Activated B cell treated with CpG ODN at 0.5 μM for 24 hours (primary cell): ENCODE measurements around the gene ZSWIM6. TPM values are rescaled to one million over a fixed set of nuclear protein-coding genes. Genes with fewer than 3 reads are reported as not detected.

Experiments used
- ATAC-seq: fragments of 200-7000 bp; cut with Tn5 transposase; one replicate; pipeline ENCODE4 v1.10.0; 2021; ENCODE audit warnings: low read depth, mild to moderate bottlenecking, moderate library complexity
- CTCF ChIA-PET: fragments of 350-600 bp; sonication (Branson Sonifier 250); formaldehyde crosslinking; loops from one replicate; lab custom pipeline; 2021; ENCODE audit warnings: antibody characterized with exemption; lab: Charles Lee
- POLR2A ChIA-PET: fragments of 350-600 bp; sonication (Branson Sonifier 250); formaldehyde crosslinking; loops from one replicate; lab custom pipeline; 2021; ENCODE audit warnings: antibody characterized with exemption; lab: Charles Lee
- DNase-seq: peaks from one replicate; pipeline ENCODE4 v3.0.0; 2022
- H3K27ac Mint-ChIP-seq: one replicate; pipeline ENCODE4 v1.8.0; 2020; ENCODE audit warnings: mixed read lengths
- H3K27me3 Mint-ChIP-seq: one replicate; pipeline ENCODE4 v1.8.0; 2021; ENCODE audit warnings: mixed read lengths
- H3K36me3 Mint-ChIP-seq: one replicate; pipeline ENCODE4 v1.8.0; 2021; ENCODE audit warnings: low read depth, mixed read lengths
- H3K4me1 Mint-ChIP-seq: one replicate; pipeline ENCODE4 v1.8.0; 2021; ENCODE audit warnings: mixed read lengths
- H3K4me3 Mint-ChIP-seq: one replicate; pipeline ENCODE4 v1.8.0; 2020; ENCODE audit warnings: mild to moderate bottlenecking, mixed read lengths
- H3K9me3 Mint-ChIP-seq: one replicate; pipeline ENCODE4 v1.8.0; 2020; ENCODE audit warnings: mixed read lengths
- intact Hi-C: fragments of 100-400 bp; cut with micrococcal nuclease; formaldehyde crosslinking; loops from one replicate; pipeline ENCODE4 v1.15.1; 2024
- total RNA-seq: library from RNA; stranded (reverse); gene quantifications from 2 replicates; pipeline ENCODE4 v1.2.3, GENCODE V29; 2022
- TF ChIP-seq, protein P1 (sequence below): fragments of 200-600 bp; IDR thresholded peaks from one replicate; pipeline ENCODE4 v1.8.0; 2022; ENCODE audit warnings: antibody characterized with exemption, mild to moderate bottlenecking

ZSWIM6 gene
- total RNA-seq, 1 donor from 2014 or later, result 8.5 TPM

DNA sequence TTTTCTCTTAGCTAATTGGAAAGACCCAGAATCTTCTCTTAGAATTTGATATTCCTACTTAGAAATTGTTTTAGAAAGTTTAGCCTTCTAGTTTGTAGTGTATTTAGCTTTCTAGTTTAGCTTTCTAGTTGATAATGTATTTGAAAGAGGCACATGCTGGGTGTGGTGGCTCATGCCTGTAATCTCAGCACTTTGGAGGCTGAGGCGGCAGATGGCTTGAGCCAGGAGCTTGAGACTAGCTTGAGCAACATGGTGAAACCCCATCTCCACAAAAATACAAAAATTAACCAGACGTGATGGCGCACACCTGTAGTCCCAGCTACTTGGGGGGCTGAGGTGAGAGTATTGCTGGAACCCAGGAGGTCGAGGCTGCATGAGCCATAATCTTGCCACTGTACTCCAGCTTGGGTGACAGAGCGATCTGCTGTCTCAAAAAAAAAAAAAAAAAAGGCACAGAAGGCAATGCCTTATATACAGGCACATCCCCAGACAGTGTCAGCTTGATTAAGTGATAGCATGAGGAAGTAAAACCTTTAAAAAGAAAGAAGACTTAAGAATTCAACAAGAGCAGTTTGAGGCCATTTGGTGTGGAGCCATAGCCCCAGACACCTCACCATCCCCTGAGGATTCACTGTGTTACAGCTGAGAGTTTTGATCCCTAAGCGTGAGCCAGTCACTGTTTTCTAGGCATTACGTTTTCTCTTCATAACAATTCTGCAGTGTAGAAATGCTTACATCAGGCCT lies 34.6 kb downstream of the ZSWIM6 start:
- ChIA-PET POLR2A (no interaction called here), CTCF (no interaction called here)
- no peaks in the 10 kb centered on the region for H3K9me3 Mint-ChIP-seq
- no peaks in the 10 kb centered on the region for H3K27me3 Mint-ChIP-seq
- H3K4me3 Mint-ChIP-seq, result no peak overlapping the region
- DNase-seq (no peak), ATAC-seq (peak; percentile 42)
- TF ChIP-seq, protein P1, sequence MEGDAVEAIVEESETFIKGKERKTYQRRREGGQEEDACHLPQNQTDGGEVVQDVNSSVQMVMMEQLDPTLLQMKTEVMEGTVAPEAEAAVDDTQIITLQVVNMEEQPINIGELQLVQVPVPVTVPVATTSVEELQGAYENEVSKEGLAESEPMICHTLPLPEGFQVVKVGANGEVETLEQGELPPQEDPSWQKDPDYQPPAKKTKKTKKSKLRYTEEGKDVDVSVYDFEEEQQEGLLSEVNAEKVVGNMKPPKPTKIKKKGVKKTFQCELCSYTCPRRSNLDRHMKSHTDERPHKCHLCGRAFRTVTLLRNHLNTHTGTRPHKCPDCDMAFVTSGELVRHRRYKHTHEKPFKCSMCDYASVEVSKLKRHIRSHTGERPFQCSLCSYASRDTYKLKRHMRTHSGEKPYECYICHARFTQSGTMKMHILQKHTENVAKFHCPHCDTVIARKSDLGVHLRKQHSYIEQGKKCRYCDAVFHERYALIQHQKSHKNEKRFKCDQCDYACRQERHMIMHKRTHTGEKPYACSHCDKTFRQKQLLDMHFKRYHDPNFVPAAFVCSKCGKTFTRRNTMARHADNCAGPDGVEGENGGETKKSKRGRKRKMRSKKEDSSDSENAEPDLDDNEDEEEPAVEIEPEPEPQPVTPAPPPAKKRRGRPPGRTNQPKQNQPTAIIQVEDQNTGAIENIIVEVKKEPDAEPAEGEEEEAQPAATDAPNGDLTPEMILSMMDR, result no peak
- H3K27ac Mint-ChIP-seq, result no peak overlapping the region
- peaks cover 22% of the 10 kb centered on the region for H3K4me1 Mint-ChIP-seq
- peaks cover 7% of the 10 kb centered on the region for H3K36me3 Mint-ChIP-seq
- intact Hi-C loops, result no loop called here

DNA sequence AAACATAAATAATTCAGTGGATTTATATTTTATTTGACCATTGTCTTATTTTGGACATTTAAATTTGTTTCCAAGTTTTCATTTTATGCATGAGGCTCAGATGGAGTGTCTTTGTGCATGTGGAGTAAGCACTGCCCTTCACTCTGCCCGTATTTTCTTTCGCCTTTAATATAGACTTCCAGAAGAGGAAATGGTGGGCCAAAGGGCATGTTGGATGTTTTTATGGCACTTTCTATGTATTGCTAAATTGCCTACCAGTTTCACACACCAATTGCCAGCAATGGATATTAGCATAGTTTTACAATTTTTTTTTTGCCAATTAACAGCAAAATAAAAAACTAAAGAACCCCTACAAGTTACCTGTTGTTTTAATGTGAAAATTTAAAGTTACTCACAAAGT lies 38.4 kb downstream of the ZSWIM6 start:
- TF ChIP-seq, protein P1, result no peak
- no peak for ATAC-seq
- ChIA-PET POLR2A (no interaction called here), CTCF (no interaction called here)
- H3K27me3 Mint-ChIP-seq, result no peaks in the 10 kb centered on the region
- no peaks in the 10 kb centered on the region for H3K9me3 Mint-ChIP-seq
- peaks cover 19% of the 10 kb centered on the region for H3K4me1 Mint-ChIP-seq
- no peak overlapping the region for H3K27ac Mint-ChIP-seq
- intact Hi-C loops, result no loop called here
- peaks cover 10% of the 10 kb centered on the region for H3K36me3 Mint-ChIP-seq
- no peak for DNase-seq
- H3K4me3 Mint-ChIP-seq, result no peak overlapping the region

DNA sequence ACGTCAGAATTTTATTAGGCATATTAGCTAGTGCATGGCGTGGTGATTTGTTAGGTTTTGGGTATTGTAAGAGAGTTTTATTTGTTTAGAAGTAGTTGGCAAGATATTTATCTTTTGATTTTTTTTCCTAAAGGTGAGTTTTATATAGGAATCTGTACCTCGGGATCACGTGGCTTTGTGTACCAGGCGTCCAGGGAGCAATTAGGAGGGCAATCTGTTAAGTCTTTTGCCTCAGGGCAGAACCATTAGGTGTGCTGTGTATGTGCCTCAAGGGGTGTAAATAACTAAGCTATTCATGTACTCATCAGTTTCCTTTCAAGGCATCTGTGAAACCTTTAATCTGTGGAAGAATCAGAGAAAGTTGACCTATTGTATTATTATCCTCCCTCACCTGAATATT lies 39.4 kb downstream of the ZSWIM6 start:
- POLR2A ChIA-PET, result no interaction called here
- intact Hi-C loops, result no loop called here
- CTCF ChIA-PET, result no interaction called here
- no peak overlapping the region for H3K4me3 Mint-ChIP-seq
- DNase-seq (no peak), ATAC-seq (no peak)
- peaks cover 10% of the 10 kb centered on the region for H3K4me1 Mint-ChIP-seq
- no peaks in the 10 kb centered on the region for H3K27me3 Mint-ChIP-seq
- TF ChIP-seq, protein P1, result no peak
- H3K9me3 Mint-ChIP-seq, result no peaks in the 10 kb centered on the region
- H3K27ac Mint-ChIP-seq, result no peak overlapping the region
- H3K36me3 Mint-ChIP-seq, result peaks cover 10% of the 10 kb centered on the region

DNA sequence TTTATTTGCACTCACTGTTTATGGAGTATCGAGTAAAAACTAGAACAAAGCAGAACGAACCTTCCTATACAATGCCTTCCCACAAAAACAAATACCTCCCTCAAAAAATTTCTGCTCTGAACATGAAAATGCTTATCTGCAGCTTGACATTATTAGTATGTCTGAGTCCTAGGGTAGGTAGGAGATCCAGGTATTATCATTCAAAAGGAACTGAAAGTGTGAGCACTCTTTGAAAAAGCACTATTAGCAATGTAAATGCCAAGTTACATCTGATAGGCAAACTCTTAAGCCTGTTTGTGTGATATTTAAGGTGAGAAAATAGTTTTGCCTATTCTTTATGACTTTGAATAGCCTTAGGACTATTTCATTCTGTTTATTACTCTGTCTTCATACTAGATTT lies 47.6 kb downstream of the ZSWIM6 start:
- CTCF ChIA-PET, result no interaction called here
- H3K9me3 Mint-ChIP-seq, result no peaks in the 10 kb centered on the region
- no peak for ATAC-seq
- TF ChIP-seq, protein P1, result no peak
- H3K4me3 Mint-ChIP-seq, result no peak overlapping the region
- no peak overlapping the region for H3K27ac Mint-ChIP-seq
- H3K36me3 Mint-ChIP-seq, result peaks cover 4% of the 10 kb centered on the region
- no peaks in the 10 kb centered on the region for H3K27me3 Mint-ChIP-seq
- H3K4me1 Mint-ChIP-seq, result peaks cover 5% of the 10 kb centered on the region
- intact Hi-C loops, result no loop called here
- POLR2A ChIA-PET, result no interaction called here
- no peak for DNase-seq

DNA sequence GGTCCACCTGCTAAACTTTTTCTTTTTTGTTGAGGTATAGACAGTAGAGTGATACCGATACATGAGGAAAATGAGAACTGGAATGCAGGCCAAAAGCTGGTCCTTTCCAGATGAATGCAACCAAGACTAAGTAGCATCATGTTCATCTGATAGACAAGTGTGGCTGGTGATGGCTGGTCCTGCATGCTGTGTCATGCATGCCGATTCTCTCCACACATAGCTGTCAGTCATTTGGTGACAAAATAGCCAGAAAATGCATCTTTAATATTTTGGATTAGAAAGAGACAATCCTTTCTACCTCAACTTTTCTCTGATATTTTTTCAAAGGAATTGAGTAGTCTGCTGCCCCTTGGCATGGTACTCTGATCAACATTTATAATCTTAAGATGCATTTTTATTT lies 49.9 kb downstream of the ZSWIM6 start:
- Mint-ChIP-seq H3K4me1 (peaks cover 10% of the 10 kb centered on the region), H3K9me3 (no peaks in the 10 kb centered on the region)

More for the DNA sequence above, 49.9 kb downstream of the ZSWIM6 start:
- ATAC-seq (no peak), DNase-seq (no peak)
- intact Hi-C loops, result no loop called here
- ChIA-PET POLR2A (no interaction called here), CTCF (no interaction called here)
- Mint-ChIP-seq H3K36me3 (peaks cover 4% of the 10 kb centered on the region), H3K4me3 (no peak overlapping the region), H3K27me3 (no peaks in the 10 kb centered on the region), H3K27ac (no peak overlapping the region)
- TF ChIP-seq, protein P1, result no peak
